ENCODE measurements around the gene HIBCH.
"Not testable (repeated sequence)": the region's sequence is repeated elsewhere in the genome, so short reads cannot be mapped to it uniquely, and the experiment has no call there.

Gene HIBCH

GRCh38 chr2:190182071-190182524 is 137.5 kb downstream of the HIBCH start:
- DNase-seq, result no peak

GRCh38 chr2:190181123-190181669 is 138.4 kb downstream of the HIBCH start:
- DNase-seq, result no peak

- peak in 1 of 6 experiments; percentile 29 for DNase-seq
Observed at GRCh38 chr2:190180313-190181122, 139.1 kb downstream of the HIBCH start.

GRCh38 chr2:190179754-190180312 is 139.8 kb downstream of the HIBCH start:
- DNase-seq, result no peak

GRCh38 chr2:190178066-190178722 is 141.4 kb downstream of the HIBCH start:
- DNase-seq, result no peak

GRCh38 chr2:190177249-190178040 is 142.2 kb downstream of the HIBCH start:
- no peak for DNase-seq

- no peak for DNase-seq
Observed at GRCh38 chr2:190173392-190173791, 146.2 kb downstream of the HIBCH start.

GRCh38 chr2:190170673-190171072 is 149.0 kb downstream of the HIBCH start:
- no peak for DNase-seq

- no peak for DNase-seq
Observed at GRCh38 chr2:190169221-190170072, 150.2 kb downstream of the HIBCH start.

GRCh38 chr2:190167702-190168101 is 151.9 kb downstream of the HIBCH start:
- DNase-seq, result no peak

- no peak for DNase-seq
Observed at GRCh38 chr2:190165491-190165890, 154.1 kb downstream of the HIBCH start.

- DNase-seq, result no peak
Observed at GRCh38 chr2:190162851-190163250, 156.8 kb downstream of the HIBCH start.

- no peak for DNase-seq
Observed at GRCh38 chr2:190159453-190159852, 160.2 kb downstream of the HIBCH start.

GRCh38 chr2:190158798-190159434 is 160.7 kb downstream of the HIBCH start:
- DNase-seq, result no peak

GRCh38 chr2:190157613-190158528 is 161.8 kb downstream of the HIBCH start:
- DNase-seq, result not testable (repeated sequence)

- no peak for DNase-seq
Observed at GRCh38 chr2:190156530-190157212, 163.0 kb downstream of the HIBCH start.
